Neural cell (in vitro differentiated cells): ENCODE data around the gene COPB2. TPM values are rescaled to one million over a fixed set of nuclear protein-coding genes. Genes with fewer than 3 reads are reported as not detected.

Experiments used
- H2AFZ ChIP-seq: fragments of 200-600, 300-800 bp; sonication (generic), shearing (Covaris generic); 2 replicates; pipeline ENCODE4 v1.6.0; 2014; ENCODE audit warnings: low read depth, mild to moderate bottlenecking, antibody characterized with exemption, low read length, moderate library complexity
- H3F3A ChIP-seq: fragments of 200-600 bp; shearing (Covaris generic); 2 replicates; pipeline ENCODE4 v1.6.1; 2016; ENCODE audit warnings: mild to moderate bottlenecking, moderate library complexity, mixed read lengths, antibody characterized with exemption, low read length; ENCODE audit not compliant: insufficient read depth, poor library complexity, severe bottlenecking
- H3K27ac ChIP-seq: fragments of 200-600, 300-800 bp; sonication (generic), shearing (Covaris generic); 2 replicates; pipeline ENCODE4 v1.5.1; 2014; ENCODE audit warnings: mild to moderate bottlenecking, low read length, moderate library complexity
- H3K27me3 ChIP-seq: fragments of 300-800, 200-600 bp; sonication (generic), shearing (Covaris generic); 2 replicates; pipeline ENCODE4 v1.6.0; 2014; ENCODE audit warnings: mild to moderate bottlenecking, low read depth, low read length, moderate library complexity; ENCODE audit not compliant: insufficient read depth
- H3K36me3 ChIP-seq: fragments of 300-800, 200-600 bp; sonication (generic), shearing (Covaris generic); 2 replicates; pipeline ENCODE4 v1.5.1; 2014; ENCODE audit warnings: mild to moderate bottlenecking, antibody characterized with exemption, low read length, moderate library complexity; ENCODE audit not compliant: insufficient read depth
- H3K4me2 ChIP-seq: fragments of 300-800, 200-600 bp; sonication (generic), shearing (Covaris generic); 2 replicates; pipeline ENCODE4 v1.6.0; 2014; ENCODE audit warnings: mild to moderate bottlenecking, low read length
- H3K4me3 ChIP-seq: fragments of 300-800, 200-600 bp; sonication (generic), shearing (Covaris generic); 2 replicates; pipeline ENCODE4 v1.5.1; 2014; ENCODE audit warnings: mild to moderate bottlenecking, low read length, moderate library complexity
- H3K79me2 ChIP-seq: fragments of 200-600 bp; shearing (Covaris generic); replicated peaks from 2 replicates; pipeline ENCODE4 v1.6.0; 2014; ENCODE audit warnings: mild to moderate bottlenecking, low read length, moderate library complexity; ENCODE audit not compliant: insufficient read depth
- H3K9ac ChIP-seq: fragments of 300-800, 200-600 bp; sonication (generic), shearing (Covaris generic); 2 replicates; pipeline ENCODE4 v1.6.1; 2016; ENCODE audit warnings: mild to moderate bottlenecking, low read length, mixed read lengths
- H3K9me2 ChIP-seq: fragments of 200-600 bp; shearing (Covaris generic); 2 replicates; pipeline ENCODE4 v1.6.1; 2016; ENCODE audit warnings: mild to moderate bottlenecking, low read length, mixed read lengths; ENCODE audit not compliant: insufficient read depth
- H3K9me3 ChIP-seq: fragments of 200-600, 300-800 bp; sonication (generic), shearing (Covaris generic); 2 replicates; pipeline ENCODE4 v1.6.1; 2016; ENCODE audit warnings: mild to moderate bottlenecking, mixed run types, low read length, moderate library complexity, mixed read lengths
- H4K20me1 ChIP-seq: fragments of 200-600 bp; shearing (Covaris generic); 2 replicates; pipeline ENCODE4 v1.6.1; 2016; ENCODE audit warnings: mild to moderate bottlenecking, mixed run types; ENCODE audit not compliant: insufficient read depth
- CTCF ChIP-seq: fragments of 450-650 bp; IDR thresholded peaks from 2 replicates; pipeline ENCODE4 v1.5.1; 2014; ENCODE audit warnings: antibody characterized with exemption, mild to moderate bottlenecking, moderate library complexity; ENCODE audit not compliant: poor library complexity, severe bottlenecking
- EP300 ChIP-seq: fragments of 450-650 bp; conservative IDR thresholded peaks from 2 replicates; pipeline ENCODE4 v1.6.1; 2014; ENCODE audit warnings: antibody characterized with exemption, mild to moderate bottlenecking, moderate library complexity; ENCODE audit not compliant: poor library complexity, severe bottlenecking
- EZH2 ChIP-seq: fragments of 200-600, 300-800 bp; shearing (Covaris generic), sonication (generic); IDR thresholded peaks from 2 replicates; pipeline ENCODE4 v1.6.1; 2014; ENCODE audit warnings: antibody characterized with exemption, low read length, borderline replicate concordance, mild to moderate bottlenecking; ENCODE audit not compliant: insufficient read depth, poor library complexity, severe bottlenecking
- MXI1 ChIP-seq: fragments of 450-650 bp; conservative IDR thresholded peaks from 2 replicates; pipeline ENCODE4 v1.6.1; 2014; ENCODE audit warnings: antibody characterized with exemption, mild to moderate bottlenecking; ENCODE audit not compliant: poor library complexity, severe bottlenecking
- POLR2AphosphoS5 ChIP-seq: IDR thresholded peaks from 2 replicates; pipeline ENCODE4 v1.6.1; 2012
- RAD21 ChIP-seq: fragments of 450-650 bp; conservative IDR thresholded peaks from 2 replicates; pipeline ENCODE4 v1.6.1; 2014; ENCODE audit warnings: antibody characterized with exemption, mild to moderate bottlenecking, moderate library complexity
- REST ChIP-seq: IDR thresholded peaks from 2 replicates; pipeline ENCODE4 v1.6.1; 2012; ENCODE audit warnings: borderline replicate concordance
- SMC3 ChIP-seq: fragments of 450-650 bp; conservative IDR thresholded peaks from 2 replicates; pipeline ENCODE4 v1.6.1; 2014; ENCODE audit warnings: antibody characterized with exemption, mild to moderate bottlenecking, moderate library complexity; ENCODE audit not compliant: poor library complexity
- TAF1 ChIP-seq: IDR thresholded peaks from 2 replicates; pipeline ENCODE4 v1.6.1; 2012; ENCODE audit warnings: low read depth
- polyA plus RNA-seq: library from polyadenylated mRNA; depleted of rRNA; stranded (reverse); fragments of >200 nt; gene quantifications from 2 replicates; pipeline ENCODE4 v1.2.3, GENCODE V29; 2014

The COPB2 gene
- polyA plus RNA-seq, 1 donor from 2014 or later: 63.5 TPM

GRCh38 chr3:139364549-139364948 is 24.9 kb downstream of the COPB2 start:
- no peak for TF ChIP-seq REST
- no peak for TF ChIP-seq SMC3
- no peak for TF ChIP-seq EZH2
- no peak for TF ChIP-seq CTCF
- no peak for TF ChIP-seq RAD21
- TF ChIP-seq EP300: no peak
- no peak overlapping the region for H2AFZ ChIP-seq
- H3K9me3 ChIP-seq: no peaks in the 10 kb centered on the region

GRCh38 chr3:139361276-139361675 is 28.2 kb downstream of the COPB2 start:
- Histone ChIP-seq H3K4me2 (no peak overlapping the region), H3K4me3 (no peak overlapping the region), H3K9me2 (no peaks in the 10 kb centered on the region), H4K20me1 (no peaks in the 10 kb centered on the region), H2AFZ (no peak overlapping the region), H3K79me2 (no peaks in the 10 kb centered on the region), H3K36me3 (peaks cover 27% of the 10 kb centered on the region), H3K9me3 (no peaks in the 10 kb centered on the region), H3F3A (no peaks in the 10 kb centered on the region), H3K27ac (no peak overlapping the region), H3K27me3 (no peaks in the 10 kb centered on the region), H3K9ac (no peak overlapping the region)
- TF ChIP-seq TAF1 (no peak), CTCF (no peak), POLR2AphosphoS5 (no peak), MXI1 (no peak), SMC3 (no peak), REST (no peak), EZH2 (no peak), RAD21 (no peak), EP300 (no peak)

More at GRCh38 chr3:139364549-139364948, 24.9 kb downstream of the COPB2 start:
- Histone ChIP-seq H3K9me2 (no peaks in the 10 kb centered on the region), H3K27ac (no peak overlapping the region), H3F3A (no peaks in the 10 kb centered on the region), H3K9ac (no peak overlapping the region), H3K27me3 (no peaks in the 10 kb centered on the region), H3K79me2 (no peaks in the 10 kb centered on the region), H3K4me2 (no peak overlapping the region), H3K4me3 (no peak overlapping the region), H3K36me3 (peaks cover 32% of the 10 kb centered on the region), H4K20me1 (no peaks in the 10 kb centered on the region)
